Keratinocyte (primary cell): ENCODE data around the gene ABHD4. TPM values are rescaled to one million over a fixed set of nuclear protein-coding genes. Genes with fewer than 3 reads are reported as not detected.

Experiments
- DNase-seq: peaks from one replicate; pipeline ENCODE4 v3.0.0-alpha.2; 2011; ENCODE audit warnings: low read depth, missing footprints, low spot score
- FAIRE-seq: peaks from 2 replicates; lab custom pipeline; 2011; peaks lifted over from hg19 to GRCh38; lab: Jason Lieb, UNC
- H2AFZ ChIP-seq: 2 replicates; pipeline ENCODE4 v1.6.0; 2012; ENCODE audit warnings: low read length, control low read depth, inconsistent platforms; ENCODE audit not compliant: control insufficient read depth
- H3K27ac ChIP-seq: 2 replicates; pipeline ENCODE4 v1.5.1; 2011; ENCODE audit warnings: low read length; ENCODE audit not compliant: control insufficient read depth, insufficient read depth
- H3K27me3 ChIP-seq: 3 replicates; pipeline ENCODE4 v1.6.0; 2011; ENCODE audit warnings: low read length; ENCODE audit not compliant: control insufficient read depth, insufficient read depth; ENCODE audit errors: extremely low read depth
- H3K36me3 ChIP-seq, 2 experiments: 2 replicates in 1 of 2; 3 replicates in 1 of 2; pipeline ENCODE4 v1.5.1; 2011; ENCODE audit warnings: low read length in 2 of 2, mild to moderate bottlenecking in 1 of 2; ENCODE audit not compliant: control insufficient read depth in 2 of 2, insufficient read depth in 2 of 2; ENCODE audit errors: extremely low read depth in 1 of 2
- H3K4me1 ChIP-seq: 3 replicates; pipeline ENCODE4 v1.5.1; 2011; ENCODE audit warnings: low read length; ENCODE audit not compliant: control insufficient read depth, insufficient read depth; ENCODE audit errors: extremely low read depth
- H3K4me2 ChIP-seq: 3 replicates; pipeline ENCODE4 v1.6.0; 2011; ENCODE audit warnings: low read depth, low read length; ENCODE audit not compliant: control insufficient read depth, insufficient read depth; ENCODE audit errors: extremely low read depth
- H3K4me3 ChIP-seq, 3 experiments: fragments of 200-600 bp in 1 of 3; sonication (generic) in 1 of 3; 2 replicates in 2 of 3; 3 replicates in 1 of 3; pipeline ENCODE4 v1.5.1; 2011 to 2016; ENCODE audit warnings: low read length in 3 of 3, mild to moderate bottlenecking in 3 of 3, control low read depth in 2 of 3, inconsistent platforms in 1 of 3, low read depth in 1 of 3, mixed read lengths in 1 of 3, mixed run types in 1 of 3, moderate library complexity in 1 of 3; ENCODE audit not compliant: control insufficient read depth in 2 of 3, insufficient read depth in 2 of 3; ENCODE audit errors: extremely low read depth in 1 of 3
- H3K79me2 ChIP-seq: 2 replicates; pipeline ENCODE4 v1.6.0; 2012; ENCODE audit warnings: low read length; ENCODE audit not compliant: control insufficient read depth, insufficient read depth
- H3K9ac ChIP-seq: 3 replicates; pipeline ENCODE4 v1.6.0; 2011; ENCODE audit warnings: low read length; ENCODE audit not compliant: control insufficient read depth, insufficient read depth; ENCODE audit errors: extremely low read depth
- H3K9me1 ChIP-seq: 3 replicates; pipeline ENCODE4 v1.6.0; 2011; ENCODE audit warnings: low read length; ENCODE audit not compliant: control insufficient read depth, insufficient read depth; ENCODE audit errors: extremely low read depth
- H3K9me3 ChIP-seq: 2 replicates; pipeline ENCODE4 v1.5.1; 2012; ENCODE audit warnings: low read depth, low read length; ENCODE audit not compliant: control insufficient read depth
- H4K20me1 ChIP-seq: 3 replicates; pipeline ENCODE4 v1.6.0; 2011; ENCODE audit warnings: low read length; ENCODE audit not compliant: control insufficient read depth, insufficient read depth; ENCODE audit errors: extremely low read depth
- CTCF ChIP-seq, 3 experiments: IDR thresholded peaks in 1 of 3; conservative IDR thresholded peaks in 1 of 3; optimal IDR thresholded peaks in 1 of 3; 2 replicates in 2 of 3; 3 replicates in 1 of 3; pipeline versions ENCODE3 to v1.5.1; 2011; ENCODE audit warnings: low read length in 3 of 3, mild to moderate bottlenecking in 3 of 3, moderate library complexity in 2 of 3, control low read depth in 1 of 3, inconsistent platforms in 1 of 3; ENCODE audit not compliant: insufficient read depth in 2 of 3; ENCODE audit errors: extremely low read depth in 1 of 3
- EZH2 ChIP-seq: IDR thresholded peaks from one replicate; pipeline ENCODE4 v1.6.1; 2012; ENCODE audit warnings: inconsistent platforms, mild to moderate bottlenecking, low read length, moderate library complexity
- dilution Hi-C: fragments of 300-500 bp; cut with MboI; formaldehyde crosslinking; loops from one replicate; pipeline ENCODE4 v1.7.0; 2020; ENCODE audit warnings: low sequenced_read_pairs; ENCODE audit not compliant: extremely low pct_ligation_motif_present
- polyA plus RNA-seq, 5 experiments: library from polyadenylated mRNA; depleted of rRNA in 3 of 5; stranded (reverse) in 3 of 5; stranded (forward) in 1 of 5; unstranded in 1 of 5; fragments of >200 nt; gene quantifications; 1 replicate in 1 of 5; 2 replicates in 3 of 5; 3 replicates in 1 of 5; pipeline versions ENCODE4 v1.2.1 to v1.2.3, GENCODE V29; 2011 to 2012; ENCODE audit warnings: missing spikeins in 2 of 5, low read depth in 1 of 5, low replicate concordance in 1 of 5

Gene ABHD4
- polyA plus RNA-seq, 1 donor (not counting 4 experiments of a cell fraction or from before 2014, with no cell fraction given) = 17.7 TPM

- Histone ChIP-seq H3K9me3 (no peaks in the 10 kb centered on the region), H3K27ac (no peak overlapping the region), H3K4me3 (no peak overlapping the region), H3K4me1 (peaks cover 26% of the 10 kb centered on the region), H2AFZ (no peak overlapping the region), H3K9ac (no peak overlapping the region), H3K36me3 (peaks cover 10 to 11% of the 10 kb centered on the region in 2 experiments), H4K20me1 (no peaks in the 10 kb centered on the region), H3K79me2 (peaks cover 8% of the 10 kb centered on the region), H3K9me1 (no peaks in the 10 kb centered on the region), H3K27me3 (no peaks in the 10 kb centered on the region), H3K4me2 (no peak overlapping the region)
- no peak for FAIRE-seq
- dilution Hi-C loops = no loop called here
- no peak for DNase-seq
- TF ChIP-seq CTCF (optimal IDR thresholded peaks at IDR 0.05 in 1 of 3, IDR thresholded peaks at IDR 0.05 in 1 of 3, conservative IDR thresholded peaks at IDR 0.05 in 1 of 3; ENCODE audit: extremely low read depth in 1 of 3, insufficient read depth in 2 of 3, low read length in 3 of 3) (no peak), EZH2 (no peak)
These were observed 1.9 kb downstream of the ABHD4 start for GRCh38 chr14:22600027-22600426.

GRCh38 chr14:22601456-22601855 is 3.4 kb downstream of the ABHD4 start:
- H3K4me2 ChIP-seq = no peak overlapping the region

More at GRCh38 chr14:22601456-22601855, 3.4 kb downstream of the ABHD4 start:
- DNase-seq (no peak), FAIRE-seq (no peak)
- no peak overlapping the region for H2AFZ ChIP-seq
- H3K27me3 ChIP-seq = no peaks in the 10 kb centered on the region
- H3K9me3 ChIP-seq = no peaks in the 10 kb centered on the region
- no peaks in the 10 kb centered on the region for H3K9me1 ChIP-seq
- peaks cover 14 to 16% of the 10 kb centered on the region in 2 experiments for H3K36me3 ChIP-seq
- no peak overlapping the region for H3K9ac ChIP-seq
- dilution Hi-C loops = no loop called here
- no peak overlapping the region for H3K4me3 ChIP-seq
- H3K27ac ChIP-seq = no peak overlapping the region
- no peak for TF ChIP-seq CTCF (optimal IDR thresholded peaks at IDR 0.05 in 1 of 3, IDR thresholded peaks at IDR 0.05 in 1 of 3, conservative IDR thresholded peaks at IDR 0.05 in 1 of 3; ENCODE audit: extremely low read depth in 1 of 3, insufficient read depth in 2 of 3, low read length in 3 of 3)
- no peak for TF ChIP-seq EZH2
- H4K20me1 ChIP-seq = no peaks in the 10 kb centered on the region
- H3K4me1 ChIP-seq = peaks cover 26% of the 10 kb centered on the region
- H3K79me2 ChIP-seq = peaks cover 8% of the 10 kb centered on the region
